A549 treated with ZK216348 at 1 μM for 4 hours (cell line): ENCODE measurements around the gene ZFAND4. TPM values are rescaled to one million over a fixed set of nuclear protein-coding genes. Genes with fewer than 3 reads are reported as not detected.

ENCODE experiments used
- total RNA-seq: library from RNA; stranded (reverse); fragments of 200-300 nt; extraction: Qiagen RNA extraction; gene quantifications from 5 replicates; pipeline ENCODE4 v1.2.3, GENCODE V29; 2022; ENCODE audit warnings: low read depth

Gene ZFAND4
- 3.9 to 6.6 TPM (median 5.2 TPM) in 5 replicates for total RNA-seq

GRCh38 chr10:45672181-45673073, at the start of gene ZFAND4:
ZFAND4 (minus strand) TSS chr10:45672772; CDS start chr10:45663725, 9,047 bp downstream.

Other genes starting within 250 kb of the ZFAND4 start
- gene WASHC2C, start 54.5 kb upstream of the ZFAND4 start, total RNA-seq, result 17.8 to 26.1 TPM (median 19.9 TPM) in 5 replicates
- gene AGAP4, start 174.7 kb upstream of the ZFAND4 start, total RNA-seq, result 5.0 to 9.0 TPM (median 8.1 TPM) in 5 replicates